HG02938 (cell line): ENCODE results near the gene KCNK5.

ENCODE experiments used
- ATAC-seq: cut with Tn5 transposase; IDR thresholded peaks from one replicate; pipeline ENCODE4 v1.9.1; 2021; ENCODE audit warnings: mild to moderate bottlenecking, moderate library complexity; ENCODE audit not compliant: unreplicated experiment

Gene KCNK5

GRCh38 chr6:39143238-39143930, 85.9 kb downstream of the KCNK5 start:
- ATAC-seq, result no peak

GRCh38 chr6:39140556-39141167, 88.6 kb downstream of the KCNK5 start:
- no peak for ATAC-seq
